GM19328 (cell line): ENCODE measurements around the gene CORO1C.
"Not testable (repeated sequence)": the region's sequence is repeated elsewhere in the genome, so short reads cannot be mapped to it uniquely, and the experiment has no call there.

Experiments
- ATAC-seq: cut with Tn5 transposase; IDR thresholded peaks from one replicate; pipeline ENCODE4 v1.9.1; 2021; ENCODE audit warnings: mild to moderate bottlenecking, moderate library complexity; ENCODE audit not compliant: unreplicated experiment

CORO1C gene

GRCh38 chr12:108731105-108731865, at the start of gene CORO1C:
TSS of gene CORO1C (minus strand) at chr12:108731518. CDS start at chr12:108701318, 30,200 bp downstream.
- ATAC-seq: peak; percentile 66

GRCh38 chr12:108779998-108780688, 48.8 kb upstream of the CORO1C start:
- no peak for ATAC-seq

GRCh38 chr12:108778053-108778452, 46.7 kb upstream of the CORO1C start:
- no peak for ATAC-seq

GRCh38 chr12:108777156-108777555, 45.8 kb upstream of the CORO1C start:
- no peak for ATAC-seq

- no peak for ATAC-seq
Observed at GRCh38 chr12:108773798-108774788, 42.8 kb upstream of the CORO1C start.

GRCh38 chr12:108772891-108773797, 41.8 kb upstream of the CORO1C start:
- no peak for ATAC-seq

- ATAC-seq: no peak
Observed at GRCh38 chr12:108772247-108772646, 40.9 kb upstream of the CORO1C start.

- ATAC-seq: not testable (repeated sequence)
Observed at GRCh38 chr12:108771835-108772234, 40.5 kb upstream of the CORO1C start.

GRCh38 chr12:108770963-108771362, 39.6 kb upstream of the CORO1C start:
- no peak for ATAC-seq

GRCh38 chr12:108770269-108770829, 39.0 kb upstream of the CORO1C start:
- no peak for ATAC-seq

GRCh38 chr12:108768591-108769500, 37.5 kb upstream of the CORO1C start:
- ATAC-seq: no peak

- no peak for ATAC-seq
Observed at GRCh38 chr12:108766294-108766693, 35.0 kb upstream of the CORO1C start.

GRCh38 chr12:108765289-108765764, 34.0 kb upstream of the CORO1C start:
- ATAC-seq: no peak

- no peak for ATAC-seq
Observed at GRCh38 chr12:108764540-108765288, 33.4 kb upstream of the CORO1C start.

- ATAC-seq: no peak
Observed at GRCh38 chr12:108761226-108761625, 29.9 kb upstream of the CORO1C start.

GRCh38 chr12:108759924-108760323, 28.6 kb upstream of the CORO1C start:
- no peak for ATAC-seq

GRCh38 chr12:108757856-108758255, 26.5 kb upstream of the CORO1C start:
- no peak for ATAC-seq

GRCh38 chr12:108756421-108756820, 25.1 kb upstream of the CORO1C start:
- no peak for ATAC-seq
